GM18499 (cell line): ENCODE data around the gene NUP210L.

ENCODE experiments used
- ATAC-seq: cut with Tn5 transposase; IDR thresholded peaks from one replicate; pipeline ENCODE4 v1.9.1; 2021; ENCODE audit warnings: moderate number of reproducible peaks; ENCODE audit not compliant: insufficient read depth, unreplicated experiment

NUP210L gene

DNA sequence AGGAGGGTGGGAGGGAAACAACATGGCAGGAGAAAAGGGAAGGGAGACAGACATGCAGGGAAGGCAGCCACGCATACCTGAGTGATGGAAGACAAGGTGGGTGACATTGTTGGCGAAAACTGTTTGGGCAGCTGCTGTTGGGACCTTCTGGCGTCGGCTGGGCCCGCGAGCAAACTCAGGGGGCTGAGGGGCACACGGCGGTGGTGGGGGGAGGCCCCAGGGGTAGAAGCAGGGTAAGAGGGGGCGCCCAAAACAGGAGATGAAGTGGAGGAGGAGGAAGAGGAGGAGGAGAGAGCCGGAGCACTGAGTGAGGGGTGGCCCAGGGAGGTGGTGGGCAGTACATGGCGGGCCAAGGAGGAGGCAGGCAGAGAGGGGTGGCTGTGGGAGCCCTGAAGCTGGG is 203.7 kb downstream of the NUP210L start:
- ATAC-seq: no peak

- peak; percentile 29 for ATAC-seq
Measured at GRCh38 chr1:153946622-153947241, 208.1 kb downstream of the NUP210L start, which contains the start of gene DENND4B. Gene DENND4B (minus strand): TSS chr1:153946718. CDS start chr1:153944374, 2,344 bp downstream.

DNA sequence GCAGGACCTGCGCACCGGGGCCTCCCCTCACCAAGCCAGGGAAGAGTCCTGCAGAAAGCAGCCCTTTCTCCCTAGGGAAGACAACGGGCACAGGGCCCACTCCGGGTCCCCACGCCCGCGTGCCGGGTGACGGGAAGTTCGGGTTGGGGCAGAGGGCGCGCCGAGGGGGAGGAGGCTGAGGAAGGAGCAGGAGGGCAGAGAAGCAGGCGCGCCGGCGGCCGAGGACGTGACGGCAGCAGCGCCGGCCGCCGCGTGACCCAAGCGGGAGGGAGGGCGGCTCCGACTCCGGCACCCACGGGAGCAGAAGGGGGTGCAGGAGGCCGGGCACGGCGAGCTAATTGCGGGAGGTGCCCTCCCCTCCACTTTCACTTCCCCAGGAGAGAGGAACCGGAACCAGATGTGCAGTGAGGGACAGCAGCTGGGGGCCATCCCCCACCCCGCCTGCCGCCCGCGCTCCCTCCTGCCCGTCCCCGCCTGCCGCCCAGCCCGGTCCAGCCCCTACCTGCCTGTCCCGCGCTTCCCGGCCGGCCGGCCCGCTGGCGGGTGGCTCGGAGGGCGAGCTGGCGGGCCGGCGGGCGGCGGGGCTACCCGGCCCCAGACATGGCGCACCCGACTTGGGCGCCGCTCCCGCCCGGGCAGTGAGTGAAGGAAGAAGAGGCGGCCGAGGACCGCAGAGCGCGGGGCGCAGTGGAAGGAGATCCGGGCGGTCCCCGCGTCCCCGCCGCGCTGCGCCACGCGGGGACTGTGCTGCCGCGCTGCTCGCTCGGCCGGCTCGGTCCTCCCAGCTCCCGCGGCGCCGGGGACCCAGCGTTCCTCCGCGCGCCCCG is 208.9 kb downstream of the NUP210L start:
- ATAC-seq: peak; percentile 48

GRCh38 chr1:153945131-153945794 is 209.6 kb downstream of the NUP210L start:
- ATAC-seq: no peak

GRCh38 chr1:153944827-153945117 is 210.1 kb downstream of the NUP210L start:
- ATAC-seq: no peak

DNA sequence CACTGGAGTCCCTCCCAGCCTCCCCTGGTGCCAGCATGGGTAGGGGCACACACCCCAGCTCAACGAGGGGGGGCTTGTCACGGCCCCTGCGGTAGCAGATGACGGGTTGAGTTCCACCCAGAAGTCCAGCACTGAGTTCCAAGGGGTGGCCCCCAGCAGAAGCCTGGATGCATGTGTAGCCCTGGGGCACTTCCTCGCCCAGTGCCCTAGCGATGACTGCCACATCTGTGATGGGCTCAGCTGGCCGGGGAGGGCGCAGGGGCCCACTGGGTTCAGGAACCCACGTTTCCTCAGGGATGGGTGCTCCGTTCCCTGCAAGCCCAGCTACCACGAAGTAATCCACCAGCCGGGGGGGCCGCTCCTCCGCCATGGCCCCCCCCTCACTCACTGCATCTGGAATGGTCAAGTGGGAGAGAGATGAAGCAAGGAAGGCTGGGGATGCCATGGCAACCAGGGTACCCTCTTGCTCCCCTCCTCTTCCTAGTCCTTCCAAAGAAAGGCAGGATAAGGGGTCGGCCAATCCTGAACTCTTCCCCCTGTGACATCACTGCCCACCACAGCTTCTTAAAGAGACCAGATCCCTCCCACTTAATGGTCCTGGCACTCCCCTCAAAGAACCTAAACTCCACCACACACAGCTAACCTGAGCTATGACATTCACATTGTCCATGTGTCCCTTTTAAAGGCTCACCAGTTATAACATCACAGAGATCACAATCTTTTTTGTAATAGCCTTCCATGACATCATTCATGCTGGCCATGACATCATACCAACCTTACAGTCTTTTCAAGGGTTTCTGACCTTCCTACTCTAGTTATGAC is 210.7 kb downstream of the NUP210L start:
- ATAC-seq: no peak

- ATAC-seq: no peak
Measured at GRCh38 chr1:153942766-153943549, 211.9 kb downstream of the NUP210L start.
